HCT116 (cell line): ENCODE data around the gene ADAMTS4.

Experiments
- CTCF ChIP-seq, 3 experiments: fragments of 200-600 bp in 1 of 3; sonication (generic) in 1 of 3; IDR thresholded peaks in 2 of 3; conservative IDR thresholded peaks in 1 of 3; 2 replicates each; pipeline ENCODE4 v1.5.1; 2012 to 2017; ENCODE audit warnings: low read depth in 2 of 3, low read length in 2 of 3, antibody characterized with exemption in 1 of 3, borderline replicate concordance in 1 of 3, control low read depth in 1 of 3, mild to moderate bottlenecking in 1 of 3, mixed read lengths in 1 of 3, mixed run types in 1 of 3, moderate library complexity in 1 of 3; ENCODE audit not compliant: insufficient read depth in 1 of 3
- EZH2 ChIP-seq: fragments of 200-600 bp; sonication (generic); IDR thresholded peaks from 2 replicates; pipeline ENCODE4 v1.6.1; 2017; ENCODE audit warnings: antibody characterized with exemption, mixed run types
- EZH2phosphoT487 ChIP-seq: fragments of 200-600 bp; IDR thresholded peaks from 2 replicates; pipeline ENCODE4 v1.6.1; 2018; ENCODE audit warnings: antibody characterized with exemption, borderline replicate concordance
- POLR2A ChIP-seq: IDR thresholded peaks from 2 replicates; pipeline ENCODE4 v1.7.0; 2011; ENCODE audit warnings: borderline replicate concordance; ENCODE audit not compliant: insufficient read depth, insufficient read length; ENCODE audit errors: extremely low read depth
- YY1 ChIP-seq: IDR thresholded peaks from 2 replicates; pipeline ENCODE4 v1.6.1; 2011; ENCODE audit warnings: low read length, low read depth, moderate library complexity, mild to moderate bottlenecking; ENCODE audit not compliant: insufficient replicate concordance; ENCODE audit errors: extremely low read depth

- TF ChIP-seq CTCF (IDR thresholded peaks at IDR 0.05 in 2 of 3, conservative IDR thresholded peaks at IDR 0.05 in 1 of 3; ENCODE audit: borderline replicate concordance in 1 of 3, insufficient read depth in 1 of 3, low read depth in 2 of 3, low read length in 2 of 3) (no peak), EZH2 (no peak), EZH2phosphoT487 (no peak), YY1 (no peak), POLR2A (no peak)
Observed at GRCh38 chr1:161198897-161199431, at the start of gene ADAMTS4.
